ENCODE measurements around the gene FAM76A.
"Not testable (repeated sequence)": the region's sequence is repeated elsewhere in the genome, so short reads cannot be mapped to it uniquely, and the experiment has no call there.

Gene FAM76A

DNA sequence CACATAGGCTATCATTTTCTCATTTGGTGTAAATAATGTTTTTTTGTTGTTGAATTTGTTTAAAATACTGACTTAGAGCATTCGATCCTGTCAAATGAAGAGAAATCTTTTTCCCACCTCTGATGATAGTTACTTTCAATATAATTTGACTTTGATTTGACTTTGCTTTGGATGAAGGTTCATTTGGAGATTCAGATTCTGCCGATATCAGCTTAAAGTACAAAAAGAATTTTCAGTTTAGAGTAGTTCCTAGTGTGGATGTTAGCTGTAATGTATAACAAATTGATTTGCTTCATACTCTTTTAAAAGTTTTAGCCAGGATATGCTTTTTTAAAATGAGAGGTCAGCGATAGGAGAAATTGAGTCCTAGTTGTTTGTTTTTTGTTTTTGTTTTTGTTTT lies 57.2 kb downstream of the FAM76A start:
- DNase-seq: no peak

DNA sequence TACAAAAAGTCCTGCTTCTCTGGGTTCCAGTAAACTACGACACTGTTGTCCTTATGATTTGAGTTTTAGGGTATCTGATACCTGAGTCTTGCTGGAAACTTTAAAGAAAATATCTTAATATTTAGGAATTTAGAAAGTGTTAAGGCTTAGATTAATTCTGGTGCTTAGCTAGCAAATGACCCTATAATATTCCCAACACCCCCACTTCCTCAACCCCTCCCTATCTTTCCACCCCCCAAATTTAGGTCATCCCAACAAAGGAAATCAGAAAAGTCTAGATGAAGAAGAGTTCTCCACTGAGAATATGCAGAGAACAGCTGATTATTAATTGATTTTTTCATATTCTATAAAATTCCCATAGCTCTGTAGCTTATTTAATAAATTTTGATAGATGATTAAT lies 58.9 kb downstream of the FAM76A start:
- DNase-seq: no peak

DNA sequence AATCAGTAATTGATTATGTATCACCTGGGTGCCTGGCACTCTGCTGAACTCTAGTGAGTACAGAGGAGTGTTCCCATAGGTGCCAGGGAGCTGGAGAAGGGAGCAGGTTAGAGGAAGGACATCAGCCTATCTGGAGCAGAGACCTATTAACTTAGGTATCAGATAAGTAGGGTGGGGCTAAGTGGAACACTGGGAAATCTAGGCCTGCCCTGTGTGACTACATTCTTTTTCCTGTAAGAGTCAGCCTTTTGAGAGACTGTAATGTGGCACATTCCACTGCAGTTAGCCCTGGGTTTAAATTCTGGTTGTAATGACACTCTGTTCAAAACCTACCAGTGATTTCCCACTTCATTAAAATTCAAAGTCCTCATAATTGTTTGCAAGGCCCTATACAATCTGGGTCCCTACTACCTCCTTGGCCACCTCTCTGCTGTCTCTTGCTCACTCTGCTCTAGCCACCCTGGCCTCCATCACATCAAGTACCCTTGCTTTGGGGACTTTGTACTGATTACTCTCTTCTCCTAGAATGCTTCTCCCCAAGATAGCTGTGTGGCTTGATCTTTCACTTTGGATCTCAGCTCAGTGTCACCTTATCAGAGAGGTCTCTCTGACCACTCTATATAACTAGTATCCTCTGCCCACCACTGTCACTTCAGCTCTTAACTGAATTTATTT lies 60.2 kb downstream of the FAM76A start:
- DNase-seq: no peak

DNA sequence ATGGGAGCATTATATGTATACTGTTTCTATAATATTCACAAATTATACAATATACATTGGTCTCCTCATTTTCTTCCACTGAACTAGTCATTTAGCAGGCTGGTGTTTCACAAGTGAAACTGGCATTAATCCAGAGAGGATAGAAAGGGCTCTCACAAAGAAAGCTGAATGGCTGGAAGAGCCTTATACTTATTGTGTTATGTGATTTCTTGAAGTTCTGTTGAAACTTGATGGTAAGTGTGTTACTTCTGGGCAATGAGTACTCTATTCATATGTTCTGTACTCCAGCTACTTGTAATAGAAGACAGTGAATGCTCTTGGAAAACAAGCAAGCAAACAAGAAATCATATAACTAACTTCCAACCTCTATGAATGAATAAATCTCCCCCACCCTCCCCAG lies 62.1 kb downstream of the FAM76A start:
- no peak for DNase-seq

DNA sequence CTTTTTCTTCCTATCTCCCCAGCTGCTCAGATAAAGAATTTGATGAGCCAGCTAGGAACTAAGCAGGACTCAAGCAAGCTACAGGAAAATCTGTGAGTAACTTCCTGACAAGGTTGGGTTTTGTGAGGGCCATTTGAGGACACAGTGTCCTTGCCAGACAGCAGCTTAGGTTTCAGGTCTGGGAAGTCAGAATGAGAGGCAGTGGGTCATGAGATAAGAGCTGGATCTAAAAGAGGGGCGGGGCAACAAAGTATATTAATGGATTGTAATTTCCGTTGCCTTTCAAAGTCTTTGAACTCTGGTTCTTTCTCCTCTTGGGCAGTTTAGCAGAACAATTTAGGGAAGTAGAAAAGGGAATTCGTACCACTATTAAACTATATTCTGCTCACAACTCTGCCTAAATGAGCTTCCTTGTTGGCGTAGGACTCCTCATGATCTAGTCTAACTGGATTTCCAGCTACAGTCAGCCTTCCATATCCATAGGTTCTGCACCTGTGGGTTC lies 63.8 kb downstream of the FAM76A start:
- no peak for DNase-seq

DNA sequence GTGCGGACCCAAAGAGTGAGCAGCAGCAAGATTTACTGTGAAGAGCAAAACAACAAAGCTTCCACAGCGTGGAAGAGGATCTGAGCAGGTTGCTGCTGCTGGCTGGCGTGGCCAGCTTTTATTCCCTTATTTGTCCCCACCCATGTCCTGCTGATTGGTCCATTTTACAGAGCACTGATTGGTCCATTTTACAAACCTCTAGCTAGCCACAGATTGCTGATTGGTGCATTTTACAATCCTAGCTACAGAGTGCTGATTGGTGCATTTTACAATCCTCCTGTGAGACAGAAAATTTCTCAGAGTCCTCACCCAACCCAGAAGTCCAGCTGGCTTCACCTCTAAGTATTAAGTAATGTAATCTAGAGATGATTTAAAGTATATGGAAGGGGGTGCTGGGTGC lies 64.5 kb downstream of the FAM76A start:
- not testable (repeated sequence) for DNase-seq

DNA sequence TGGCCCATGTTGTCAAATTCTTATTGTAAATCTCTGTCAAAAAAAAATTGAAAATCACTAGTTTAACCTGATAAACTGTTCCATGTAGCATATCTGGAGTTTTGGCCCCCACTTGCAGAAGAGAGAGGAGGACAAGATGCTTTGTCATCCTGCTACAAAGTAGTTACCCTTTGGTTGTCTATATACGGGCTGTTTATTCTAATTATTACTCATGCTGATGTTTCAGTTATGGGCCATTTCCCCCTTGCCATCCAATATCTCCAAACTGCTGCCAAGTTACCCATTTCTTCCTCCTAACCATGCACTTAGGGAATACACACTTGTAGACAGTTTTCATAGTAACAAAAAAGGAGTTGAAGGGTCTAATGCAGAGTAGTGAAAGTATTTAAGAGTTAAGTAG lies 69.8 kb downstream of the FAM76A start:
- no peak for DNase-seq

DNA sequence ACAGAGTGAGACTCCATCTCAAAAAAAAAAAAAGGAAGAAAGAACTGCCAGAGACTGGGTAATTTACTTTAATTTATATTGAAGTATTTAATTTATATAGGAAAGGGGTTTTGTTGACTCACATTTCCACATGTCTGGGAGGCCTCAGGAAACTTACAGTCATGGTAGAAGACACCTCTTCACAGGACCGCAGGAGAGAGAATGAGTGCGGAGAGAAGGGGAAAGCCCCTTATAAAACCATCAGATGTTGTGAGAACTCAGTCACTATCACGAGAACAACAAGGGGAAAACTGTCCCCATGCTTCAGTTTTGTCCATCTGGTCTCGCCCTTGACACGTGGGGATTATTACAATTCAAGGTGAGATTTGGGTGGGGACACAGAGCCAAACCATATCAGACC lies 79.0 kb downstream of the FAM76A start:
- no peak for DNase-seq

DNA sequence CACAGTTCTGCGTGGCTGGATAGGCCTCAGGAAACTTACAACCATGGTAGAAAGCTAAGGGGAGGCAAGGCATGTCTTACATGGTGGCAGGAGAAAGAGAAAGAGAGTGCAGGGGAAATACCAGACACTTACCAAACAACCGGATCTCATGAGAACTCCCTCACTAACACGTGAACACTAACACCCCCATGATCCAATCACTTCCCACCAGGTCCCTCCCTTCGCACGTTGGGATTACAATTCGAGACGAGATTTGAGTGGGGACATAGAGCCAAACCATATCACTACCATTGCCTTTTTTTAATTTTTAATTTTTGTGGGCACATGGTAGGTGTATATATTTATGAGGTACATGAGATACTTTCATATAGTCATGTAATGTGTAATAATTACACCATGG lies 81.0 kb downstream of the FAM76A start:
- no peak for DNase-seq

DNA sequence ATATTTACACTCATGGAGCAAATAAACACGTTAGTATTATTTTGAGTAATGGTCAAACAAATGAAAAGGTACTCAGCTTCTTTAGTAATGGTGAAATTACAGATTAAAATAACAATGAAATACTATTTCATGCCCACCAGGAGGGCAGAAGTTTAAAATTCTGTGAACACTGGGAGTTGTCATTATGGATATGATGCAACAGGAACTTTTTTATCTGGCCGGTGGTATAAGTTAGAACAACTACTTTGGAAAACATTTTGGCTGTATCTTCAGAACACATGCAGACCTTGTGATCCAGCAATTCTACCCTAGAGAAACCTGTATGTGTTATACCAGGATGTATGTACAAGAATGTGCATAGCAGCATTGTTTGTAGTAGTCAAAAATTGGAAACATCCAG lies 81.6 kb downstream of the FAM76A start:
- no peak for DNase-seq

DNA sequence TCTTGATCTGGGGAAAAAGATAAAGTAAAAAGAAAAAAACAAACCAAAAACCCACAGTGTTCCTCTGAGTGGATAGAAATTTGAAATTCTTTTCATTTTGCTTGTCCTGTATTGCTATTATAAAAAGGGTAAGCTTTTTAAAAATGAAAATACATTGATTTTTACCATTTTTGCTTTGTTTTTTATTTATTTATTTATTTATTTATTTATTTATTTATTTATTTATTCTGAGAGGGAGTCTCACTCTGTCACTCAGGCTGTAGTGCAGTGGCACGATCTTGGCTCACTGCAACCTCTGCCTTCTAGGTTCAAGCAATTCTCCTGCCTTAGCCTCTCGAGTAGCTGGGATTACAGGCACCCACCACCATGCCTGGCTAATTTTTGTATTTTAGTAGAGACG lies 82.4 kb downstream of the FAM76A start:
- DNase-seq: not testable (repeated sequence)

DNA sequence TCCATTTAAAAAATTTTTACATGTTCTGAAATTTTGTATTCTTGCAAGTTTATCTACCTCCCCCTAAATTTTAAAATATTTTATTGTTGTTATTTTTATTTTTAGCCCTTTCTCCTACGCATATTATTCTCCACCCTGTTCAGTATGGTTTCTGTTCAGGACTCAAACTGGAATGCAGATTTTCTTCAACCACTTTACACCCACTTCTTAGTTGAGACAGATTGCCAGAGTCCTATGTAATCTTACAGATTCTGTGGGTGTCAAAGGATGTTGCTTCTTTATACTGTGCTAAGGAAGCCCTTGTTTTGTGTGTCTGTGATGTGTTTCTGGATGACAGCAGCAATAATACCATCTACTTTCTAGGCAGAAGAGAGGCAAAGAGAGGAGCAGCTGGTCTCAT lies 84.1 kb downstream of the FAM76A start:
- DNase-seq: no peak

DNA sequence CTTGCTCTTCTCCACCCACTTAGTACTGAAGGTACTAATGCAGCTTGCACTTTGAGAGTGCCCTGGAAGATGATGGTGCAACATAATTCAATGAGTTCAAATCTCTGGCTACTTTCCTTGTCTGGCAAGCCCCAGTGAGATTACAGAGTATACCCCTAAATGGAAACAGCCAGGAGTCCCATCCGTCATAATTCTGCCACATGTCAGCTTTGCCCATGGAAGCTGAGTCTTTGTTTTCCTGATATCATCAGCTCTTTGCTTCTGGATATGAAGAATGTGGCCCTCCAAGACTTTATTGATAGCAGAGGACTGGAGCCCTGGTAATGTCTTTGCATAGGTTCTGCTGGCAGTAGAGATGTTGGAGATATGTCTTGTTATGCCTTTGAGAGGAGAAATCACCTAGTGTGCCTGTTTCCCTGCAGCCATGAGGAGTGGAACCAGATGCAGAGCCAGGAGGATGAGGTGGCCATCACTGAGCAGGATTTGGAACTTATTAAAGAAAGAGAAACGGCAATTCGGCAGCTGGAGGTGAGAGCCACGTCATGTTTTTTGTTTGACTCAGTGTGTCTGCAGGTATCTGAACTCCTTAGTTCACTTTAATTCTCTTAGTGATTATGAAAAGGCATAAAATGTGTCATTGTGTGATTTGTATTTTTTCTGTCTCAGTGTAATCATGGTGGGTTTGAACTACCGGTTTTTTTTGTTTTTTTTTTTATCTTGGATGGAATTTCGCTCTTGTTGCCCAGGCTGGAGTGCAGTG lies 86.2 kb downstream of the FAM76A start:
- no peak for DNase-seq
